Measurements from ENCODE around the gene ATP5MC2.

The ATP5MC2 gene

GRCh38 chr12:53624956-53625355, 50.9 kb downstream of the ATP5MC2 start:
- peaks cover 16 to 22% of the 10 kb centered on the region in 2 donors for H3K4me1 ChIP-seq (ENCODE audit: control insufficient read depth in 1 of 2, insufficient read depth in 2 of 2, low read length in 2 of 2)

GRCh38 chr12:53624458-53624857, 51.4 kb downstream of the ATP5MC2 start:
- Histone ChIP-seq H3K27me3 (ENCODE audit: low read depth, low read length) (no peaks in the 10 kb centered on the region), H3K36me3 (ENCODE audit: control insufficient read depth in 1 of 2, insufficient read depth in 2 of 2, low read length in 2 of 2) (peaks cover 0 to 4% of the 10 kb centered on the region in 2 donors), H3K4me3 (ENCODE audit: low read depth in 1 of 2, low read length in 2 of 2) (peak overlapping the region; percentile 73 to 92), H3K27ac (ENCODE audit: low read length) (peak overlapping the region; percentile 92), H3K4me1 (ENCODE audit: control insufficient read depth in 1 of 2, insufficient read depth in 2 of 2, low read length in 2 of 2) (peaks cover 16 to 24% of the 10 kb centered on the region in 2 donors), H3K9me3 (ENCODE audit: control insufficient read depth in 1 of 2, low read length in 2 of 2) (no peaks in the 10 kb centered on the region)

More at GRCh38 chr12:53624956-53625355, 50.9 kb downstream of the ATP5MC2 start:
- no peaks in the 10 kb centered on the region for H3K9me3 ChIP-seq (ENCODE audit: control insufficient read depth in 1 of 2, low read length in 2 of 2)
- peak overlapping the region; percentile 92 for H3K27ac ChIP-seq (ENCODE audit: low read length)
- H3K36me3 ChIP-seq (ENCODE audit: control insufficient read depth in 1 of 2, insufficient read depth in 2 of 2, low read length in 2 of 2): peaks cover 0 to 4% of the 10 kb centered on the region in 2 donors
- H3K27me3 ChIP-seq (ENCODE audit: low read depth, low read length): no peaks in the 10 kb centered on the region
- peak overlapping the region; percentile 73 to 92 for H3K4me3 ChIP-seq (ENCODE audit: low read depth in 1 of 2, low read length in 2 of 2)

- H3K36me3 ChIP-seq (ENCODE audit: control insufficient read depth in 1 of 2, insufficient read depth in 2 of 2, low read length in 2 of 2): peaks cover 0 to 4% of the 10 kb centered on the region in 2 donors
- H3K4me3 ChIP-seq (ENCODE audit: low read depth in 1 of 2, low read length in 2 of 2): peak overlapping the region; percentile 73 to 92
- H3K4me1 ChIP-seq (ENCODE audit: control insufficient read depth in 1 of 2, insufficient read depth in 2 of 2, low read length in 2 of 2): peaks cover 16 to 28% of the 10 kb centered on the region in 2 donors
- peak overlapping the region; percentile 92 for H3K27ac ChIP-seq (ENCODE audit: low read length)
- no peaks in the 10 kb centered on the region for H3K9me3 ChIP-seq (ENCODE audit: control insufficient read depth in 1 of 2, low read length in 2 of 2)
- H3K27me3 ChIP-seq (ENCODE audit: low read depth, low read length): no peaks in the 10 kb centered on the region
Observed at GRCh38 chr12:53623548-53624385, 52.1 kb downstream of the ATP5MC2 start.

- no peaks in the 10 kb centered on the region for H3K9me3 ChIP-seq (ENCODE audit: control insufficient read depth in 1 of 2, low read length in 2 of 2)
- no peak overlapping the region for H3K27ac ChIP-seq (ENCODE audit: low read length)
- H3K4me1 ChIP-seq (ENCODE audit: control insufficient read depth in 1 of 2, insufficient read depth in 2 of 2, low read length in 2 of 2): peaks cover 16 to 37% of the 10 kb centered on the region in 2 donors
- no peaks in the 10 kb centered on the region for H3K27me3 ChIP-seq (ENCODE audit: low read depth, low read length)
- H3K36me3 ChIP-seq (ENCODE audit: control insufficient read depth in 1 of 2, insufficient read depth in 2 of 2, low read length in 2 of 2): peaks cover 0 to 4% of the 10 kb centered on the region in 2 donors
- H3K4me3 ChIP-seq (ENCODE audit: low read depth in 1 of 2, low read length in 2 of 2): no peak overlapping the region
Observed at GRCh38 chr12:53622724-53623123, 53.2 kb downstream of the ATP5MC2 start.

GRCh38 chr12:53618275-53618674, 57.6 kb downstream of the ATP5MC2 start:
- H3K4me3 ChIP-seq (ENCODE audit: low read depth in 1 of 2, low read length in 2 of 2): peak overlapping the region; percentile 40 to 43
- H3K27me3 ChIP-seq (ENCODE audit: low read depth, low read length): no peaks in the 10 kb centered on the region
- H3K9me3 ChIP-seq (ENCODE audit: control insufficient read depth in 1 of 2, low read length in 2 of 2): no peaks in the 10 kb centered on the region
- H3K36me3 ChIP-seq (ENCODE audit: control insufficient read depth in 1 of 2, insufficient read depth in 2 of 2, low read length in 2 of 2): peaks cover 5 to 6% of the 10 kb centered on the region in 2 donors
- peak overlapping the region; percentile 43 for H3K27ac ChIP-seq (ENCODE audit: low read length)
- peaks cover 6 to 42% of the 10 kb centered on the region in 2 donors for H3K4me1 ChIP-seq (ENCODE audit: control insufficient read depth in 1 of 2, insufficient read depth in 2 of 2, low read length in 2 of 2)

- Histone ChIP-seq H3K36me3 (ENCODE audit: control insufficient read depth in 1 of 2, insufficient read depth in 2 of 2, low read length in 2 of 2) (peaks cover 5 to 6% of the 10 kb centered on the region in 2 donors), H3K4me1 (ENCODE audit: control insufficient read depth in 1 of 2, insufficient read depth in 2 of 2, low read length in 2 of 2) (peaks cover under 1 to 42% of the 10 kb centered on the region in 2 donors), H3K9me3 (ENCODE audit: control insufficient read depth in 1 of 2, low read length in 2 of 2) (no peaks in the 10 kb centered on the region), H3K27me3 (ENCODE audit: low read depth, low read length) (no peaks in the 10 kb centered on the region), H3K4me3 (ENCODE audit: low read depth in 1 of 2, low read length in 2 of 2) (peak overlapping the region; percentile 40 to 43), H3K27ac (ENCODE audit: low read length) (peak overlapping the region; percentile 43)
Observed at GRCh38 chr12:53617700-53618099, 58.2 kb downstream of the ATP5MC2 start.

DNA sequence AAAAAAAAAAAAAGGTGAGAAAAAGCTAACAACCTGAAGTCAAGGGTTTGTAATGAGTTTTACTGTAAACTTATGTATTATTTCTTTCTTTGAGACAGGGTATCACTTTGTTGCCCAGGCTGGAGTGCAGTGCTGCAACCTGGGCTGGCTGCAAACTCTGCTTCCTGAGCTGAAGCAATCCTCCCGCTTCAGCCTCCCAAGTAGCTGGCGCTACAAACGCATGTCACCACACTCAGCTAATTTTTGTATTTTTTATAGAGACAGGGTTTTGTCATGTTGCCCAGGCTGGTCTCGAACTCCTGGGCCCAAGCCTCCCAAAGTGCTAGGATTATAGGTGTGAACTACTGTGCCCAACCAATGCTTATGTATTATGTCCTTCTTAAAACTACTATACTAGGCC, 58.9 kb downstream of the ATP5MC2 start:
- Histone ChIP-seq H3K27me3 (ENCODE audit: low read depth, low read length) (no peaks in the 10 kb centered on the region), H3K9me3 (ENCODE audit: control insufficient read depth in 1 of 2, low read length in 2 of 2) (no peaks in the 10 kb centered on the region), H3K4me3 (ENCODE audit: low read depth in 1 of 2, low read length in 2 of 2) (no peak overlapping the region), H3K36me3 (ENCODE audit: control insufficient read depth in 1 of 2, insufficient read depth in 2 of 2, low read length in 2 of 2) (peaks cover 5 to 6% of the 10 kb centered on the region in 2 donors), H3K27ac (ENCODE audit: low read length) (no peak overlapping the region), H3K4me1 (ENCODE audit: control insufficient read depth in 1 of 2, insufficient read depth in 2 of 2, low read length in 2 of 2) (peaks cover 0 to 41% of the 10 kb centered on the region in 2 donors)

Measured in muscle layer of duodenum (tissue), 2 donors.